Neutrophil (primary cell): ENCODE data around the gene C1orf185.
"Not testable (repeated sequence)": the region's sequence is repeated elsewhere in the genome, so short reads cannot be mapped to it uniquely, and the experiment has no call there.

Experiments used
- H3K27ac ChIP-seq: fragments of 200-600 bp; sonication (generic); 2 replicates; pipeline ENCODE4 v1.5.1; 2016; ENCODE audit warnings: mild to moderate bottlenecking, moderate library complexity
- H3K27me3 ChIP-seq: fragments of 200-600 bp; sonication (generic); 2 replicates; pipeline ENCODE4 v1.6.0; 2016; ENCODE audit warnings: mild to moderate bottlenecking
- H3K36me3 ChIP-seq: fragments of 200-600 bp; sonication (generic); 2 replicates; pipeline ENCODE4 v1.5.1; 2017
- H3K4me1 ChIP-seq, 2 experiments: fragments of 200-600 bp in 1 of 2; sonication (generic) in 1 of 2; 1 replicate in 1 of 2; 2 replicates in 1 of 2; pipeline versions ENCODE4 v1.5.1 to v1.6.1; 2013 to 2016; ENCODE audit warnings: low read depth in 1 of 2, low read length in 1 of 2, mild to moderate bottlenecking in 1 of 2, moderate library complexity in 1 of 2; ENCODE audit not compliant: control insufficient read depth in 1 of 2, insufficient read depth in 1 of 2
- H3K4me3 ChIP-seq, 2 experiments: fragments of 200-600 bp in 1 of 2; sonication (generic) in 1 of 2; 1 replicate in 1 of 2; 2 replicates in 1 of 2; pipeline ENCODE4 v1.5.1; 2013 to 2016; ENCODE audit warnings: low read depth in 1 of 2, low read length in 1 of 2, mild to moderate bottlenecking in 1 of 2, moderate library complexity in 1 of 2
- H3K9me3 ChIP-seq: fragments of 200-600 bp; sonication (generic); 2 replicates; pipeline ENCODE4 v1.5.1; 2016
- CTCF ChIP-seq: fragments of 200-600 bp; sonication (generic); IDR thresholded peaks from 2 replicates; pipeline ENCODE4 v1.5.1; 2016; ENCODE audit warnings: antibody characterized with exemption

Gene C1orf185

GRCh38 chr1:51157395-51157794, 55.4 kb downstream of the C1orf185 start:
- no peak overlapping the region for H3K4me3 ChIP-seq
- H3K4me1 ChIP-seq: no peaks in the 10 kb centered on the region
- no peak for TF ChIP-seq CTCF
- no peak overlapping the region for H3K27ac ChIP-seq
- no peaks in the 10 kb centered on the region for H3K27me3 ChIP-seq
- no peaks in the 10 kb centered on the region for H3K9me3 ChIP-seq
- H3K36me3 ChIP-seq: no peaks in the 10 kb centered on the region

GRCh38 chr1:51158263-51158662, 56.2 kb downstream of the C1orf185 start:
- no peak for TF ChIP-seq CTCF
- no peaks in the 10 kb centered on the region for H3K36me3 ChIP-seq
- no peaks in the 10 kb centered on the region for H3K9me3 ChIP-seq
- H3K27ac ChIP-seq: no peak overlapping the region
- H3K27me3 ChIP-seq: no peaks in the 10 kb centered on the region
- H3K4me3 ChIP-seq: no peak overlapping the region
- no peaks in the 10 kb centered on the region for H3K4me1 ChIP-seq

GRCh38 chr1:51162560-51162959, 60.5 kb downstream of the C1orf185 start:
- not testable (repeated sequence) for H3K4me1 ChIP-seq, H3K27ac ChIP-seq, H3K9me3 ChIP-seq, H3K4me3 ChIP-seq, H3K36me3 ChIP-seq, H3K27me3 ChIP-seq

GRCh38 chr1:51165540-51165939, 63.5 kb downstream of the C1orf185 start:
- peaks cover 6% of the 10 kb centered on the region for H3K27me3 ChIP-seq
- H3K27ac ChIP-seq: no peak overlapping the region
- no peak overlapping the region for H3K4me3 ChIP-seq
- H3K36me3 ChIP-seq: no peaks in the 10 kb centered on the region
- H3K9me3 ChIP-seq: no peaks in the 10 kb centered on the region
- peaks cover 6 to 8% of the 10 kb centered on the region in 2 experiments for H3K4me1 ChIP-seq
- TF ChIP-seq CTCF: no peak

- Histone ChIP-seq H3K4me3 (no peak overlapping the region), H3K27me3 (peaks cover 6% of the 10 kb centered on the region), H3K27ac (no peak overlapping the region), H3K36me3 (no peaks in the 10 kb centered on the region), H3K4me1 (peaks cover 14 to 17% of the 10 kb centered on the region in 2 experiments), H3K9me3 (no peaks in the 10 kb centered on the region)
- TF ChIP-seq CTCF: no peak
Measured at GRCh38 chr1:51168266-51168845, 66.3 kb downstream of the C1orf185 start.

- TF ChIP-seq CTCF: no peak
- H3K27ac ChIP-seq: no peak overlapping the region
Measured at GRCh38 chr1:51168936-51169335, 66.9 kb downstream of the C1orf185 start.

More at GRCh38 chr1:51168936-51169335, 66.9 kb downstream of the C1orf185 start:
- Histone ChIP-seq H3K4me1 (peaks cover 14 to 17% of the 10 kb centered on the region in 2 experiments), H3K36me3 (no peaks in the 10 kb centered on the region), H3K27me3 (peaks cover 6% of the 10 kb centered on the region), H3K9me3 (no peaks in the 10 kb centered on the region), H3K4me3 (no peak overlapping the region)
